ENCODE results near the gene ADGRL3. TPM values are rescaled to one million over a fixed set of nuclear protein-coding genes. Genes with fewer than 3 reads are reported as not detected.

ADGRL3 gene
- polyA plus RNA-seq, 3 donors, result 22.2 to 26.3 (median 24.3) TPM

DNA sequence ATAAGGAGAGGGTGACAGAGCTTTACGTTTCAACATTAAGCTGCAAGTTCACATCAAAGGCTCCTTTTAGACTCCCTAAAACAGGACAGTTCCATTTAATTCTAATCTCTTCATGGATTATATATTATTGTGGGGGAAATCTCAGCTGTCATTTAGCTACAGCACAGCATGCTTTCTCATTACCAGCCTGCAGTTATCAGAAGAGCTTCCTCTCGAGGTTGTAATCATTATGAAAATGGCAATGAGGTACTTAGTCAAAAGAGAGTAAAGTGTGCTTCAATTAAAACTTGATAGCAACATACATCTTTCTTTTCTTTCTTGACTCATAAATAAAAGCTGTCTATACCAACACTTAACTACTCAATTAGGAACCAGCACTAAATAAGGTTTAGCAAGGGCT lies 896.8 kb downstream of the ADGRL3 start:
- DNase-seq, result no peak

GRCh38 chr4:62115216-62115615 lies 915.1 kb downstream of the ADGRL3 start:
- DNase-seq, result no peak

DNA sequence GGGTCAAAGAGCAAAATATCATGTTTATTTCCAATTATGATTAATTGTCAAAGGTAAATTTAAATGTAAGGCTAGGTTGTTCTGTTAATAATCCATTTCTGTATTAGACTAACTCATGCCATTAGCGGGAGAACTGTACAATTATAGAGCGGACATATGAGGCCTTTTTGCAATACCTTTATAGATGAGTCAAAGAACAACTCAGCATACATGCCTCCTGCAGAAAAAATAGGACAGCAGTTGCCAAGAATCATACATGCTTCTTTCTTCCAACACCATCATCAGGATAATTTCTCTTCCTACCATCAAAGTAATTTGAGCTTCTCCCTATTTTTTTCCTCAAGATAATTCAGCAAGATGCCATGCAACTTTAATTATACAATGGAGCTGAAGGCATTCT lies 917.8 kb downstream of the ADGRL3 start:
- no peak for DNase-seq

GRCh38 chr4:62118558-62118957 lies 918.4 kb downstream of the ADGRL3 start:
- no peak for DNase-seq

GRCh38 chr4:62119195-62119594 lies 919.1 kb downstream of the ADGRL3 start:
- no peak for DNase-seq

- DNase-seq, result no peak
Measured at GRCh38 chr4:62126064-62126732, 926.1 kb downstream of the ADGRL3 start.

Measured in renal pelvis (tissue), 4 donors.